Prostate gland (tissue), 2 donors: ENCODE data around the gene TMEM192.

ENCODE experiments used
- CTCF ChIP-seq, 4 experiments: fragments of 200-600 bp in 2 of 4; fragments of 450-650 bp in 2 of 4; sonication (generic) in 2 of 4; IDR thresholded peaks; 1 replicate in 3 of 4; 2 replicates in 1 of 4; pipeline ENCODE4 v1.5.1; 2016 to 2019; ENCODE audit warnings: antibody characterized with exemption in 4 of 4, mild to moderate bottlenecking in 2 of 4, moderate library complexity in 2 of 4
- POLR2A ChIP-seq: fragments of 450-650 bp; IDR thresholded peaks from one replicate; pipeline ENCODE4 v1.6.1; 2016; ENCODE audit warnings: antibody characterized with exemption, mild to moderate bottlenecking

DNA sequence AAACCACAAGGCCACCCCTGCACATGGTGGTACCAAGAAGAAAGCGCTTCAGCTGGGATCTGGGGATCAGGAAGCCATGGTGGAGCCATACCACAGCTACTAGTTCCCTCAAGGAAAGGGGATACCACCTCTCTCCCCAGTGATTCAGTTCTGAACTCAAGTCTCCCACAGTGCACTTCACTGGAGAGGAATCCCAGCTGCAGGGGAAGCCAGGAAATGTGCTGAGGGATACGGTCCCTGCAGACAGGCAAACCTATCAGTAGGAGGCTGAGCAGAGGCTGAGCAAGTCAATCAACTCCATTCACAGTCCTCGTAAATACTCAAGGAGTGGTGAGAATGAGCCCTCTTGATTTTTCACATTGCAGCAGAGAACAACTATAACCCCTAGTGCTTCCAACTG, 11.0 kb downstream of the TMEM192 start:
- no peak for TF ChIP-seq CTCF (IDR thresholded peaks at IDR 0.05)
- no peak for TF ChIP-seq POLR2A
